Esophagus mucosa (tissue), 1 donor: Measurements from ENCODE around the gene LRRC74A. TPM values are rescaled to one million over a fixed set of nuclear protein-coding genes. Genes with fewer than 3 reads are reported as not detected.
A peak's percentile ranks its signal among the peaks of the same experiment; 100 is the strongest.
"Not testable (repeated sequence)": the region's sequence is repeated elsewhere in the genome, so short reads cannot be mapped to it uniquely, and the experiment has no call there.

Source experiments
- ATAC-seq: fragments of 200-7000 bp; cut with Tn5 transposase; one replicate; pipeline ENCODE4 v1.9.1; 2020
- total RNA-seq: library from RNA; stranded (reverse); gene quantifications from one replicate; pipeline ENCODE4 v1.2.4, GENCODE V29; 2023
- donor health status: DM: yes; HTN: yes; CAD: no.

The LRRC74A gene
- total RNA-seq, 1 donor from 2014 or later, result not detected

- not testable (repeated sequence) for ATAC-seq
Observed at GRCh38 chr14:76898006-76898405, 71.8 kb downstream of the LRRC74A start.

DNA sequence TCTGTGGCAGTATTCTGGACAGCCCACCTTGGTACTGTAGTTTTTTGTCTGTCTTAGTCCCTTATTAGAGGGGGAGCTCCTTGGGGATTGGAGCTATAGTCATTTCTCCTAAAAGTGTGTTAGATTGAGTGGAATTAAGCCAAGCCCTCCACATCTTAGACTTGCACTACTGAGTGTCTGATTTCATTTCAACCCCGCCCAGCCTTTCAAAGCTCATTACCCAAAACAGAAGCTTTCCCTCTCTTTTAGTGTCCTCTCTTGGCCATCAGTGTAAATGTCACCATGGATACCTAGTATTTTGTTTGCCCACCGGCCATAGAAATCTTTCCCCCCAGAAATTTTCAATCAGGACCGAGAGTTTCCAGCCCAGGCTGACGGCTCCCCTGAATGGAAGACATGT lies 74.5 kb downstream of the LRRC74A start:
- ATAC-seq, result no peak

- peak; percentile 80 for ATAC-seq
Observed at GRCh38 chr14:76901171-76902055, 75.2 kb downstream of the LRRC74A start.

GRCh38 chr14:76902591-76902990 lies 76.4 kb downstream of the LRRC74A start:
- ATAC-seq, result no peak

- peak; percentile 3 for ATAC-seq
Observed at GRCh38 chr14:76904100-76904739, 78.0 kb downstream of the LRRC74A start.

DNA sequence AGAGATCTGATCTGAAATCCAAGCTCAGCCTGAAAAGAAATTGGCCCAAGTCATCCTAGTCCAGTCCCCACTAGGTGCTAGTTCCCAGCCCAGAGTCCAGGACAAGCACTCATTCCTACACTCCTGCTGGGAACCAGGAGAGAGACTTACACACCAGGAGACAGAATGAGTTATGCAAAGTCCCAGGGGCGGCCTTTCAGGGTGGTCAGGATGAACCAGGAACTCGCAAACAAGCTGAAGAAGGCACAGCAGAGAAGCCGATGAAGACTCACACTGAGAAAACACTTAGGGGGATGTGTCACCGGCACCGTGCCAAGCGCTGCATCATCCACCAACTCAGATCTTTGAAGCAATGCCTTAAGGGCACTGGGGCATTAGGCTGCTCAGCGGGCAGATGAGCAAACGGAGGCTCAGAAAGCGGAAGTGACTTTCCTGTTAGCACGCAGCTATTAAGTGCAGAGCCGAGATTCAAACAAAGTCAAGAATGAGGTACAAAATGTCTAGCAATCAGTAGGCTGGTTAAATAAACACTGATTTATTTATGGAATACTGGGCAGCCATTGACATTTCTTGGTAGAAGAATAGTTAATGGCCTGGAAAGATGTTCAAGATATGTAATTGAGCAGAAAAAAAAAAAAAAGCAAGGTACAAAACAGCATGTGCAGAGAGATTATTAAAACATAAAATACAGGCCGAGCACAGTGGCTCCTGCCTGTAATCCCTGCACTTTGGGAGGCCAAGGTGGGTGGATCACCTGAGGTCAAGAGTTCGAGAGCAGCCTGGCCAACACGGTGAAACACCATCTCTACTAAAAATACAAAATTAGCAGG lies 78.7 kb downstream of the LRRC74A start:
- peak; percentile 77 for ATAC-seq

DNA sequence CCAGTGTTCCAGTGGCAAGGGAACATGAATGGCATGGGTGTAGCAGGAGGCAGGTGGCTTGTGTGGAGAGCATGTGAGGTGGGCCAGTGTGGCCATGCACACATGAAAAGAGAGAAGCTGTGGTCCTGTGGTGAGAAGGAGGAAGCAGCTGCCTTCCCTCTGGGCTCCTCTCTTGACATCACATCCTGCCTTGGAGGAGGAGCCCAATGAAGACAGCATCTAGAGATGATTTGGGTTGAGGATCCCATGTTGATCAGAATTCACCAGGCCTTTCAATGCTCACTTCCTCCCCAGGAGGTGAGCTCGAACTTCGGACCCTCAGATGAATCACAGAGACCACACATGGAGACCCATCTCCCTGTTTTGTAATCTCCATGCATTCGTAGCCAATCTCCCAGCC lies 82.6 kb downstream of the LRRC74A start:
- ATAC-seq, result peak; percentile 36

GRCh38 chr14:76909266-76909665 lies 83.1 kb downstream of the LRRC74A start:
- ATAC-seq, result no peak

GRCh38 chr14:76910371-76910890 lies 84.2 kb downstream of the LRRC74A start:
- no peak for ATAC-seq

- ATAC-seq, result no peak
Observed at GRCh38 chr14:76911473-76911872, 85.3 kb downstream of the LRRC74A start.

- peak; percentile 81 for ATAC-seq
Observed at GRCh38 chr14:76914533-76915081, 88.4 kb downstream of the LRRC74A start.

DNA sequence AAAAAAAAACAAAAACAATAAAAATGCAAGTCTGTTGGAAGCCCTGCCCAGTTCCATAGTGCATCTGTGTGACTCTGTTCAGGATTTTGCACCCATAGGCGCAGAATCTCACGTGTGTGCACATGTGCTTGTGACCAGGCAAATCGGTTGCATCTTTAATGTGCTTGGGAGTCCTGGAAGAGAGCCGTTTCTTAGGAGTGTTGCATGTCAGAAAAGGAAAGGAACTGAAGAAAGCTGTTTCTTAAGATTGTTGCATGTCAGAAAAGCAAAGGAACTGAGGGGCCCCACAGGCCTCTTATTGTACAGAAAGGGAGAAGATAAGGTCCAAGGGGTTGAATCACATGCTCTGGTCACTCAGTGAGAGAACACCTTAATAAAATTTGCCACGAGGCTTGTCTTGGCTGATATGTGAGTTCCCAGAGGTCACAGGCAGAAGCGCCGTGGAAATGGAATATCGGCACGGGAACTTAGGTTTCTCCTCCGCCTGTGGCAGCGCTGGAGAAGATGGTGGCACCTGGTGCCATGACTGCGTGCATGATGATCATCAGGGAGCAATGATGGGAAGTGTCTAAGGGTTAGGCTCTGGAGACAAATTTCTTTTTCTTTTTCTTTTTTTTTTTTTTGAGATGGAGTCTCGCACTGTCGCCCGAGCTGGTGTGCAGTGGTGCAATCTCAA lies 90.0 kb downstream of the LRRC74A start:
- ATAC-seq, result no peak

DNA sequence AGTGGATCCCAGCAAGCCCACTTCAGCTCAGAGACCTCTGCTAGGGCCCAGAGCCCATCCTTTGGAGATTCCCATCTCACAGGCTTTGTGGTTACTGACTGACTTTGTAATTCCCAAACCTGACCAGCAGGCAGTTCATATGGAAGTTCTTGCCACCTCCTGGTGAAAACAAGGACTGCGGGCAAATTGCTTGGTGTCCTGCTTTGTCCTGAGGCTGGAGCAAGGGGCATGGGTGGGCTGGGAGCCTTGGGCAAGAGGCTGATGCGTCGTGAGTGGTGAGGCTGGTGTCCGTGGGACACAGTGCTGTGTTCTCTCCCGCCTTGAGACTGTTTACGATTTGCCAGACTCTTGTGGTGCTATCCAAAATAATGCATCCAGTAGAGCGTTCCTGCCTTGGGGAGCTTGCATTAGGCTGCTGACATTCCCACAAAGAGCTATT lies 91.0 kb downstream of the LRRC74A start:
- ATAC-seq, result no peak

- no peak for ATAC-seq
Observed at GRCh38 chr14:76917745-76918255, 91.6 kb downstream of the LRRC74A start.

GRCh38 chr14:76918256-76918781 lies 92.1 kb downstream of the LRRC74A start:
- ATAC-seq, result peak; percentile 71

- peak; percentile 83 for ATAC-seq
Observed at GRCh38 chr14:76918782-76919394, 92.7 kb downstream of the LRRC74A start.
